Spleen (tissue), 11 donors: ENCODE results near the gene GALK1. TPM values are rescaled to one million over a fixed set of nuclear protein-coding genes. Genes with fewer than 3 reads are reported as not detected.

Experiments used
- DNase-seq: peaks from one replicate; pipeline ENCODE4 v3.0.0-alpha.2; 2020
- H3K27ac ChIP-seq, 8 donors: fragments of 200-600 bp; sonication (generic) in 7 of 8; 1 replicate in 4 of 8; 2 replicates in 4 of 8; pipeline versions ENCODE4 v1.5.0 to v1.8.0; 2016 to 2021; ENCODE audit warnings: inconsistent platforms in 4 of 8, mild to moderate bottlenecking in 4 of 8, moderate library complexity in 1 of 8
- H3K27me3 ChIP-seq, 7 donors: fragments of 200-600 bp; sonication (generic) in 6 of 7; replicated peaks in 1 of 7; 1 replicate in 4 of 7; 2 replicates in 3 of 7; pipeline versions ENCODE4 v1.5.0 to v1.8.0; 2016 to 2021; ENCODE audit warnings: inconsistent platforms in 3 of 7, mild to moderate bottlenecking in 1 of 7
- H3K36me3 ChIP-seq, 6 donors: fragments of 200-600 bp; sonication (generic) in 5 of 6; 1 replicate in 4 of 6; 2 replicates in 2 of 6; pipeline versions ENCODE4 v1.5.0 to v1.8.0; 2016 to 2021; ENCODE audit warnings: inconsistent platforms in 2 of 6
- H3K4me1 ChIP-seq, 6 donors: fragments of 200-600 bp; sonication (generic) in 5 of 6; 1 replicate in 3 of 6; 2 replicates in 3 of 6; pipeline versions ENCODE4 v1.5.0 to v1.8.0; 2016 to 2021; ENCODE audit warnings: inconsistent platforms in 3 of 6
- H3K4me3 ChIP-seq, 8 donors: fragments of 200-600 bp; sonication (generic) in 7 of 8; 1 replicate in 4 of 8; 2 replicates in 4 of 8; pipeline versions ENCODE4 v1.5.0 to v1.8.0; 2016 to 2021; ENCODE audit warnings: inconsistent platforms in 4 of 8, mild to moderate bottlenecking in 4 of 8, moderate library complexity in 2 of 8
- H3K9me3 ChIP-seq, 8 donors: fragments of 200-600 bp; sonication (generic) in 7 of 8; 1 replicate in 4 of 8; 2 replicates in 4 of 8; pipeline versions ENCODE4 v1.5.0 to v1.8.0; 2016 to 2021; ENCODE audit warnings: inconsistent platforms in 4 of 8
- CTCF ChIP-seq, 11 experiments: fragments of 200-600 bp in 7 of 11; fragments of 450-650 bp in 4 of 11; sonication (generic) in 4 of 11; IDR thresholded peaks in 8 of 11; conservative IDR thresholded peaks in 3 of 11; 1 replicate in 7 of 11; 2 replicates in 4 of 11; pipeline versions ENCODE4 v1.4.0 to v1.8.0; 2016 to 2021; ENCODE audit warnings: antibody characterized with exemption in 11 of 11, inconsistent platforms in 4 of 11, mild to moderate bottlenecking in 1 of 11
- POLR2A ChIP-seq, 3 donors: fragments of 450-650 bp; IDR thresholded peaks; one replicate each; pipeline ENCODE4 v1.5.1; 2017; ENCODE audit warnings: antibody characterized with exemption in 3 of 3, mild to moderate bottlenecking in 1 of 3
- POLR2AphosphoS5 ChIP-seq, 3 donors: sonication (generic); formaldehyde crosslinking; IDR thresholded peaks; one replicate each; pipeline ENCODE4 v1.5.1; 2017; ENCODE audit warnings: antibody characterized with exemption in 3 of 3
- WGBS, 5 donors: extraction: QIAGEN DNeasy Blood & Tissue Kit in 3 of 5; methylation state at CpG; one replicate each; pipeline versions ENCODE4 v1.1.5 to v1.1.7; 2013 to 2018; 5-methylcytosine and 5-hydroxymethylcytosine counted together
- intact Hi-C: fragments of 100-400 bp; cut with DNase I; formaldehyde crosslinking; loops from one replicate; pipeline ENCODE4 v1.15.0; 2023; ENCODE audit warnings: low total_unique reads
- polyA plus RNA-seq, 3 donors: library from polyadenylated mRNA; stranded (reverse); fragments of 200-250 nt; gene quantifications; one replicate each; pipeline ENCODE4 v1.2.1, GENCODE V29; 2013
- total RNA-seq, 7 donors: library from RNA; depleted of rRNA in 3 of 7; stranded (reverse); fragments of >200 nt in 3 of 7; fragmentation: NEBNext Ultra II Directional in 4 of 7; extraction: Animal tissue kit (Norgen Biotek cat#: 25700) in 4 of 7; gene quantifications; one replicate each; pipeline versions ENCODE4 v1.1.0 to v1.2.1, GENCODE V29; 2016 to 2021
- donor health status: healthy with polysubstance abuse.
- donor health status: DM: no; HTN: no; CAD: no; lungs with moderate emphysema.
- donor health status: DM: no; HTN: no; CAD: no.
- donor health status: Bipolar disorder and iron deficiency.
- donor health status: healthy.
- donor health status: DM: no; HTN: no; CAD: no.
- donor health status: DM: yes; HTN: yes; CAD: no.

GALK1 gene
- total and polyA plus RNA-seq, 10 donors = 23.5 to 45.9 (median 34.0) TPM

GRCh38 chr17:75740215-75740614 is 24.8 kb downstream of the GALK1 start:
- peak in 2 of 3 donors; percentile 19 to 32 for TF ChIP-seq POLR2AphosphoS5 (IDR thresholded peaks at IDR 0.05)
- TF ChIP-seq CTCF (IDR thresholded peaks at IDR 0.05 in 8 of 11, conservative IDR thresholded peaks at IDR 0.05 in 3 of 11) = no peak
- no peak for DNase-seq
- Histone ChIP-seq H3K27ac (no peak overlapping the region), H3K27me3 (no peaks in the 10 kb centered on the region), H3K4me3 (no peak overlapping the region), H3K4me1 (peaks cover 0 to 37% (median 7%) of the 10 kb centered on the region in 6 donors), H3K9me3 (no peaks in the 10 kb centered on the region), H3K36me3 (peaks cover 0 to 91% (median 10%) of the 10 kb centered on the region in 6 donors)
- 89 to 95% (median 93%) methylated on average over 12 to 17 of the region's 17 CpGs for WGBS, 5 donors
- intact Hi-C loops = no loop called here

GRCh38 chr17:75739801-75740200 is 25.2 kb downstream of the GALK1 start:
- no peak overlapping the region for H3K27ac ChIP-seq
- peaks cover under 1 to 41% (median 11%) of the 10 kb centered on the region in 6 donors for H3K4me1 ChIP-seq
- no peak for DNase-seq
- TF ChIP-seq CTCF (IDR thresholded peaks at IDR 0.05 in 8 of 11, conservative IDR thresholded peaks at IDR 0.05 in 3 of 11) = no peak
- TF ChIP-seq POLR2AphosphoS5 (IDR thresholded peaks at IDR 0.05) = peak in 2 of 3 donors; percentile 36 to 61
- no peaks in the 10 kb centered on the region for H3K9me3 ChIP-seq
- peaks cover 0 to 89% (median 10%) of the 10 kb centered on the region in 6 donors for H3K36me3 ChIP-seq
- H3K27me3 ChIP-seq = no peaks in the 10 kb centered on the region
- no peak overlapping the region for H3K4me3 ChIP-seq
- 83 to 100% (median 86%) methylated on average over 1 to 14 of the region's 14 CpGs for WGBS, 5 donors
- intact Hi-C loops = no loop called here

GRCh38 chr17:75739174-75739573 is 25.8 kb downstream of the GALK1 start:
- peak overlapping the region in 2 of 8 donors; percentile 80 to 82 for H3K27ac ChIP-seq
- peaks cover 6 to 47% (median 16%) of the 10 kb centered on the region in 6 donors for H3K4me1 ChIP-seq
- H3K9me3 ChIP-seq = no peaks in the 10 kb centered on the region
- no peak for TF ChIP-seq POLR2AphosphoS5 (IDR thresholded peaks at IDR 0.05)
- no peak for TF ChIP-seq CTCF (IDR thresholded peaks at IDR 0.05 in 8 of 11, conservative IDR thresholded peaks at IDR 0.05 in 3 of 11)
- TF ChIP-seq POLR2A (IDR thresholded peaks at IDR 0.05) = no peak
- DNase-seq = no peak
- no peaks in the 10 kb centered on the region for H3K27me3 ChIP-seq
- H3K36me3 ChIP-seq = peaks cover 0 to 88% (median 10%) of the 10 kb centered on the region in 6 donors
- intact Hi-C loops = no loop called here
- no peak overlapping the region for H3K4me3 ChIP-seq
- WGBS, 5 donors = 86 to 99% (median 97%) methylated on average over 5 to 7 of the region's 7 CpGs

GRCh38 chr17:75738218-75738802 is 26.7 kb downstream of the GALK1 start:
- TF ChIP-seq POLR2A (IDR thresholded peaks at IDR 0.05) (peak in 1 of 3 donors; percentile 56), CTCF (IDR thresholded peaks at IDR 0.05 in 8 of 11, conservative IDR thresholded peaks at IDR 0.05 in 3 of 11) (no peak), POLR2AphosphoS5 (IDR thresholded peaks at IDR 0.05) (peak; percentile 54 to 73 (median 73))
- DNase-seq = peak; percentile 91
- Histone ChIP-seq H3K4me3 (peak overlapping the region in 1 of 8 donors; percentile 42), H3K27ac (peak overlapping the region in 5 of 8 donors; percentile 41 to 82 (median 74)), H3K27me3 (no peaks in the 10 kb centered on the region), H3K9me3 (no peaks in the 10 kb centered on the region), H3K36me3 (peaks cover 0 to 85% (median 10%) of the 10 kb centered on the region in 6 donors), H3K4me1 (peaks cover 6 to 56% (median 16%) of the 10 kb centered on the region in 6 donors)
- WGBS, 5 donors = 47 to 58% (median 49%) methylated on average over 14 of the region's 14 CpGs
- intact Hi-C loops = no loop called here
